ENCODE results near the gene GALM. TPM values are rescaled to one million over a fixed set of nuclear protein-coding genes. Genes with fewer than 3 reads are reported as not detected.

GALM gene
- total and polyA plus RNA-seq, 2 donors (not counting 3 experiments of a cell fraction or from before 2014, with no cell fraction given), result 4.8 to 6.1 TPM

- H3K4me1 ChIP-seq (ENCODE audit: control insufficient read depth, extremely low read depth, insufficient read depth, low read length), result no peaks in the 10 kb centered on the region
- dilution Hi-C loops (cut with MboI; ENCODE audit: extremely low pct_ligation_motif_present, low sequenced_read_pairs), result no loop called here
- BruUV-seq (replicated peaks), result no TSS peak
- H3K27me3 ChIP-seq (ENCODE audit: control insufficient read depth in 2 of 2, insufficient read depth in 2 of 2, low read length in 2 of 2), result no peaks in the 10 kb centered on the region
- intact Hi-C loops (cut with micrococcal nuclease), result no loop called here
- H3K9me3 ChIP-seq (replicated peaks; ENCODE audit: control insufficient read depth, insufficient read depth, low read length), result no peaks in the 10 kb centered on the region
- H4K20me1 ChIP-seq (replicated peaks; ENCODE audit: control insufficient read depth, extremely low read depth, insufficient read depth, low read length), result no peaks in the 10 kb centered on the region
- H3K4me2 ChIP-seq (ENCODE audit: insufficient read depth, low read length), result no peak overlapping the region
- TF ChIP-seq FOS (IDR thresholded peaks at IDR 0.05; ENCODE audit: borderline replicate concordance, insufficient read depth, low read length) (no peak), MYC (IDR thresholded peaks at IDR 0.05; ENCODE audit: low read depth, low read length) (no peak), POLR2AphosphoS5 (IDR thresholded peaks at IDR 0.05; ENCODE audit: insufficient read depth, low read depth, low read length) (no peak), CTCF (IDR thresholded peaks at IDR 0.05; ENCODE audit: extremely low read depth in 1 of 2, insufficient read depth in 1 of 2, low read depth in 1 of 2, low read length in 2 of 2) (no peak), MAX (IDR thresholded peaks at IDR 0.05; ENCODE audit: insufficient read depth, insufficient read length) (no peak), POLR2A (IDR thresholded peaks at IDR 0.05; ENCODE audit: low read depth, low read length) (no peak), JUN (IDR thresholded peaks at IDR 0.05; ENCODE audit: borderline replicate concordance, insufficient read depth, insufficient read length, low read depth) (no peak), EZH2 (IDR thresholded peaks at IDR 0.05; ENCODE audit: borderline replicate concordance, low read depth, low read length, severe bottlenecking) (no peak), GATA2 (IDR thresholded peaks at IDR 0.05; ENCODE audit: insufficient read depth, insufficient read length, low read depth, low read length) (no peak)
- FAIRE-seq (no peak), DNase-seq (ENCODE audit: low read depth, low spot score) (no peak)
- H3K36me3 ChIP-seq (ENCODE audit: control insufficient read depth in 2 of 2, extremely low read depth in 1 of 2, insufficient read depth in 2 of 2, low read length in 2 of 2), result no peaks in the 10 kb centered on the region
- H3K79me2 ChIP-seq (ENCODE audit: control insufficient read depth, insufficient read depth, low read length), result no peaks in the 10 kb centered on the region
- ChIA-PET CTCF (no interaction called here), POLR2A (no interaction called here)
- H3K27ac ChIP-seq (ENCODE audit: insufficient read depth, low read depth, low read length), result no peak overlapping the region
- no peak overlapping the region for H2AFZ ChIP-seq (ENCODE audit: low read depth, low read length)
- no peak overlapping the region for H3K4me3 ChIP-seq (replicated peaks in 1 of 3; ENCODE audit: insufficient read depth in 1 of 3, low read depth in 1 of 3, low read length in 3 of 3)
- no peak overlapping the region for H3K9ac ChIP-seq (replicated peaks; ENCODE audit: extremely low read depth, insufficient read depth, low read length)
- no peaks in the 10 kb centered on the region for H3K9me1 ChIP-seq (replicated peaks; ENCODE audit: control insufficient read depth, extremely low read depth, insufficient read depth, low read length)
Measured at GRCh38 chr2:38683766-38684165, 17.9 kb downstream of the GALM start.

All from endothelial cell of umbilical vein (primary cell).